Measurements from ENCODE around the gene ERC2. TPM values are rescaled to one million over a fixed set of nuclear protein-coding genes. Genes with fewer than 3 reads are reported as not detected.

ERC2 gene
- total RNA-seq, 1 donor from 2014 or later = 0.15 TPM

- intact Hi-C loops (cut with micrococcal nuclease) = no loop called here
Observed at GRCh38 chr3:55692295-55692956, 775.8 kb downstream of the ERC2 start.

GRCh38 chr3:55691141-55691540 is 777.1 kb downstream of the ERC2 start:
- intact Hi-C loops (cut with micrococcal nuclease) = no loop called here

- intact Hi-C loops (cut with micrococcal nuclease) = no loop called here
Observed at GRCh38 chr3:55690726-55691125, 777.5 kb downstream of the ERC2 start.

- intact Hi-C loops (cut with micrococcal nuclease) = no loop called here
Observed at GRCh38 chr3:55690177-55690576, 778.1 kb downstream of the ERC2 start.

- intact Hi-C loops (cut with micrococcal nuclease) = no loop called here
Observed at GRCh38 chr3:55688154-55688553, 780.1 kb downstream of the ERC2 start.

- intact Hi-C loops (cut with micrococcal nuclease) = no loop called here
Observed at GRCh38 chr3:55687526-55687925, 780.7 kb downstream of the ERC2 start.

- intact Hi-C loops (cut with micrococcal nuclease) = no loop called here
Observed at GRCh38 chr3:55686426-55687254, 781.6 kb downstream of the ERC2 start.

GRCh38 chr3:55683666-55684270 is 784.5 kb downstream of the ERC2 start:
- intact Hi-C loops (cut with micrococcal nuclease) = no loop called here

GRCh38 chr3:55682461-55682860 is 785.8 kb downstream of the ERC2 start:
- intact Hi-C loops (cut with micrococcal nuclease) = no loop called here

- intact Hi-C loops (cut with micrococcal nuclease) = no loop called here
Observed at GRCh38 chr3:55678546-55679216, 789.6 kb downstream of the ERC2 start.

GRCh38 chr3:55676643-55677042 is 791.6 kb downstream of the ERC2 start:
- intact Hi-C loops (cut with micrococcal nuclease) = no loop called here

GRCh38 chr3:55675478-55675877 is 792.8 kb downstream of the ERC2 start:
- intact Hi-C loops (cut with micrococcal nuclease) = no loop called here

- intact Hi-C loops (cut with micrococcal nuclease) = no loop called here
Observed at GRCh38 chr3:55673764-55674163, 794.5 kb downstream of the ERC2 start.

- intact Hi-C loops (cut with micrococcal nuclease) = no loop called here
Observed at GRCh38 chr3:55669133-55669532, 799.1 kb downstream of the ERC2 start.

GRCh38 chr3:55668359-55668758 is 799.9 kb downstream of the ERC2 start:
- intact Hi-C loops (cut with micrococcal nuclease) = no loop called here

- intact Hi-C loops (cut with micrococcal nuclease) = no loop called here
Observed at GRCh38 chr3:55664387-55664786, 803.9 kb downstream of the ERC2 start.

GRCh38 chr3:55662683-55663082 is 805.6 kb downstream of the ERC2 start:
- intact Hi-C loops (cut with micrococcal nuclease) = no loop called here

GRCh38 chr3:55661571-55661970 is 806.7 kb downstream of the ERC2 start:
- intact Hi-C loops (cut with micrococcal nuclease) = no loop called here

GRCh38 chr3:55661141-55661540 is 807.1 kb downstream of the ERC2 start:
- intact Hi-C loops (cut with micrococcal nuclease) = no loop called here

GRCh38 chr3:55660642-55661041 is 807.6 kb downstream of the ERC2 start:
- intact Hi-C loops (cut with micrococcal nuclease) = no loop called here

- intact Hi-C loops (cut with micrococcal nuclease) = no loop called here
Observed at GRCh38 chr3:55659701-55660100, 808.6 kb downstream of the ERC2 start.
